Superior temporal gyrus (tissue), 1 donor: ENCODE measurements around the gene TSHB.
A peak's percentile ranks its signal among the peaks of the same experiment; 100 is the strongest.
"Not testable (repeated sequence)": the region's sequence is repeated elsewhere in the genome, so short reads cannot be mapped to it uniquely, and the experiment has no call there.

Experiments used
- DNase-seq: peaks from one replicate; pipeline ENCODE4 v3.0.0-alpha.2; 2016; ENCODE audit errors: extremely low spot score

The TSHB gene

DNA sequence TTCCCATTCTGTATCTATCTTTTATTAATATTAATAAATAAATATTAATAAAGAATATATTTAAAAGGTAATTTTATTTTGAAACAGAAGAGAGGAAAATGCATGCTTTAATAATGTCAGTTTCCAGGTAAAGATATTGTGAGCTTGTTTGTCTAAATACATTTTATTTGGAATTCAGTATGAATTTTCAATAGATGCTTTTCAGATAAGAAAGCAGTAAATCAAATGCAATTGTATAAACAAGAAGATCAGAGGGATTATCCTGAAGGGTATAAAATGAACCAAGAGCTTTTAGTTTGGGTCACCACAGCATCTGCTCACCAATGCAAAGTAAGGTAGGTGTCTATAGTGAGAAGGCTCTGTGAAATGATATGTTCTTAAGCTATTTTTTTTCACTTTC, at the start of gene TSHB:
Gene TSHB (plus strand): TSS at position 301 of the 400 bp plus-strand sequence. CDS start 3,537 bp downstream, outside the sequence.
- no peak for DNase-seq

DNA sequence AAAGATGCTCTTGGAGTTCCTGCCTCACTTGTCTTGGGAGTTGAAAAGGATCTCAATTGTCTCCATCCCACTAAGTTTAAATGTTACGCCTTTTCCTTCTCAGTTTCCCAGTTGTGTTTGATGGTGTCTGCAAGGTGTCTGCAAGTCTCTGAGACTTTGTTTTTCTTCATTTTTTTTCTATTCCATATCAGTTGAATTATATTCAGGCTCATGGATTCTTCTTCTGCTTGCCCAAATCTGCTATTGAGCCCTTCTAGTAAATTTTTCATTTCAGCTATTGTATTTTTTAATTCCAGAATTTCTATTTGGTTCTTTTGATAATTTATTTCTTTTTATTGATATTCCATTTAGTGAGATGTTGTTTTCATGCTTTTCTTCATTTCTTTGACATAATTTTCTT, 47.4 kb upstream of the TSHB start:
- DNase-seq = no peak

DNA sequence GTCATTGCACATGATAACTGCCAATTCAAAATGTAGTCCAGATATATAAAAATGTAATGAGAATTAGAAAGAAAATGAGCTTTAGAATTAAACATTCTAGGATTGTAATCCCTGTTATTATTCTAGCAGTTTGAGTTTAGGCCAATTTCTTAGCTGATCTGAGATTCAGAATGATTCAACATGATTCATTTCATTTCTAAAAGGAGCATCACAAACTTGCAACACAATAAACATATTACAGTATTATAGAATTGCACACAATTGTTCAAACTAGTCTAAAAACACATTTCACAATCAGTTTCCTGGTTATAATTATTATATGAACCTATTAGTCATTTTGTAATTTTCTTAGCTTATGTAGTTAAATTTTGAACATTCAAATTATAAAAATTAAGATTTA, 43.3 kb upstream of the TSHB start:
- no peak for DNase-seq

DNA sequence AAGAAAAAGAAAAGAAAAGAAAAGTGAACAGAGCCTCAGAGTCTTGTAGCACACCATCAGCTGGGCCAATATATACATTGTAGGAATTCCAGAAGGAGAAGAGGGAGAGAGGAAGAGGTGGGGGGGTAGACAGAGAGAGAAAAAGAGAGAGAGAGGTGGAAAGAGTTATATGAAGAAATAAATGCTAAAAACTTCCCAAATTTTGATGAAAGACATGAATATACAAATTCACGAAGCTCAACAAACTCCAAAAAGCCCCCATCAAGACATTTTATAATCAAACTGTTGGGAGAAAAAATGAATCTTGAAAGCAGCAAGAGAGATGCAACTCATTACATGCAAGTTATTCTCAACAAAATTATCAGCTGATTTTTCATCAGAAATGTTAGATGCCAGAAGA, 41.5 kb upstream of the TSHB start:
- DNase-seq = no peak

DNA sequence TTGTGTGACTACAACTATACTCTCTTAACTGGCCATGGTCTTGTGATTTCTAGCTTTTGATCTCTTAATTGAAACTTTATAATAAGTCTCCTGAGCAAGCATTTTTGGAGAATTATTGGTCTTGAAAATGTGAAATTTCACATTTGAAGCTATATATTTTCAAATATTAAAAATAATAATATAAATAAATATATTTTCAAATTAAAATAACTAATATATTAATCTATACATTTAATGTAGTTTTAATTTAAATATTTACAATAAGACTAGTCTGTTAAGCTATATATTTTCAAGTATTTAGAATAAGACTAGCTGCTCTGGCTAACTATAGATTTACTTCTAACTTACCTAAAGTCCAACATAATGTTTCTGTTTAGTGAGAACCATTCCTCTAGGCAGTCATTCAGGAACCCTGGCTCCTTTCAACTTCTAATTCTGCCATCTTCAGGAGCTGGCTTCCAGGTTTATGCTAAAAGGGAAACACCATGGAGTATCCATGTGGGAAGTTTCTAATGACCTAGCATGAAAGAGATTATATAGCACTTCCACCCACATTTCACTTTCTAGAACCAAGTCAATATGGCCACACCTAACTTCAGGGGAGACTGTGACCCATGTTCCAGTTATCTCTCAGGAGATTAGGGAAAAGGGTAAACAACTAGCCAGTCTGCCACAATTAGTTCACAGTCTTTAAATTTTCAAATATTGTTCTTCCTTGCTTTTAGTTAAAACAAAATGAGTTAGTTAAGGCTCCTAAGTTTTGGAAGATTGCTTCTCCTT, 31.9 kb upstream of the TSHB start:
- DNase-seq = no peak

DNA sequence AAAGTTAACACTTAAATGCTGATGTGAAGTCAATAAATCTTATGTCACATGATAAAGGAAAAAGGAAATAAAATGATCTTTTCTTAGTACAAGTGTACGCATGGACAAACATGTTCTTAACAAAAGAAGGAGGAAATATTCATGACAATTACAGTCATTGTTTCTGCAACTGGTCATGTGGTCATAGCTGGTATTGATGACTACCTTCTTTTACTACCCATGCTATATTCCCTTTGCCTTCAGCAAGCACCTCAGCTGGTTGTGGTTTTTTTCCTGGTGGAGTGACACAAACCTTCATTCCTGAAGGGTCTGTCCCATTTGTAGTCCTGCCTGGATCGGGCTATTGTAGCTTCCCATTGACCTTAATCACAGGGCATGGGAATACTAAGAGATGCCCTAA, 23.4 kb upstream of the TSHB start:
- DNase-seq = no peak

DNA sequence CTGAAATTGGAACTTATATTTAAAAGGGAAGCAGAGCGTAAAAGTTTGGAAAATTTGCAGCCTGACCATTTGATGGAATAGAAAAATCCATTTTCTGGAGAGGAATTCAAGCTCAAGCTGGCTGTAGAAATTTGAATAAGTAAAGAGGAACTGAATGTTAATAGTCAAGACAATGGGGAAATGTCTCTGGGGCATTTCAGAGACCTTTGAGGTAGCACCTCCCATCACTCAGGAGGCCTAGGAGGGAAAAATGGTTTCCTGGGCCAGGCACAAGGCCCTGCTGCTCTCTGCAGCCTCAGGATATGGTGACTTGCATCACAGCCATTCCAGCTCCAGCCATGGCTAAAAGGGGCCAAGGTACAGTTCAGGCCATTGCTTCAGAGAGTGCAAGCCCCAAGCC, 17.6 kb upstream of the TSHB start:
- DNase-seq = no peak

DNA sequence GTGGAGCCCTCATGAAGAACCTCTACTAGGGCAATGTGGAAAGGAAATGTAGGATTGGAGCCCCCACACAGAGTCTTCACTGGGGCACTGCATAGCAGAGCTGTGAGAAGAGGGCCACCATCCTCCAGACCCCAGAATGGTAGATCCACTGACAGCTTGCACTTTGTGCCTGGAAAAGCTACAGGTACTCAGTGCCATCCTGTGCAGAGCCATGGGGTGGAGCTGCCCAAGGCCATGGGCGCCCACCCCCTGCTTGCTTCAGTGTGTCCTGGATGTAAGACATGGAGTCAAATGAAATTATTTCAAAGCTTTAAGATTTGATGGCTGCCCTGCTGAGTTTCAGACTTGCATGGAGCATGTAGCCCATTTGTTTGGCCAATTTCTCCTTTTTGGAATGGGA, 17.2 kb upstream of the TSHB start:
- no peak for DNase-seq

DNA sequence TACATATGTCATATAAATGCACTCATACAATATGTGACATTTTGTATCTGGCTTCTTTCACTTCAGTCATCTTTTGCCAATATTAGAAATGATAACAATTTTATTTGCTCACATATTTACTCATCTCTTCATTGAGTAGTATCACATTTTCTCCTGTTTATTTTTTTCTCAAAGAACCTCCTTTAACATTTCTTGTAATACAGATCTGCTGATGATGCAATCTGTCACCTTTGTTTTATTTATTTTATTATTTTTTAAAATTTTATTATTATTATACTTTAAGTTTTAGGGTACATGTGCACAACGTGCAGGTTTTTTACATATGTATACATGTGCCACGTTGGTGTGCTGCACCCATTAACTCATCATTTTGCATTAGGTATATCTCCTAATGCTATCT, 15.8 kb upstream of the TSHB start:
- no peak for DNase-seq

DNA sequence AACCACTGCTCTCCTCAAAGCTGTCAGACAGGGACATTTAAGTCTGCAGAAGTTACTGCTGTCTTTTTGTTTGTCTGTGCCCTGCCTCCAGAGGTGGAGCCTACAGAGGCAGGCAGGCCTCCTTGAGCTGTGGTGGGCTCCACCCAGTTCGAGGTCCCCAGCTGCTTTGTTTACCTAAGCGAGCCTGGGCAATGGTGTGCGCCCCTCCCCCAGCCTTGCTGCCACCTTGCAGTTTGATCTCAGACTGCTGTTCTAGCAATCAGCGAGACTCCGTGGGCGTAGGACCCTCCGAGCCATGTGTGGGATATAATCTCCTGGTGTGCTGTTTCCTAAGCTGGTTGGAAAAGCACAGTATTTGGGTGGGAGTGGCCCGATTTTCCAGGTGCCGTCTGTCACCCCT, 10.1 kb upstream of the TSHB start:
- not testable (repeated sequence) for DNase-seq

DNA sequence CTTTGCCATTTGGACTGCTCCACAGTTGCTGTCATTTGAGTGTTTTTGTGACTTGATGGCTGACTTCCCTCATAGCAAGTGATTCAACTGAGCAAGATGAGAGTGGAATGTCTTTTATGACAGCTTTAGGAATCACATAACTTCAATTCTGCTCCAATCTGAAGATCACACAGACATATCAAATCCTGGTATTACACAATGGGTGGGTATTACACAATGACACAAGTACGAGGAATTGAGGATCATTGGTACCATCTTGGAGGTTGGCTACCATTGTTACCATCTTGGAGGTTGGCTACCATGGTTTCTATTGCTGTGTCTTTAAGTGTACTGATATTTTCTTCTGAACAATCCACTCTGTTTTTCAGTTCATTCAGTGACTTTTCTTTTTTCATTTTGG, 8.5 kb upstream of the TSHB start:
- no peak for DNase-seq

DNA sequence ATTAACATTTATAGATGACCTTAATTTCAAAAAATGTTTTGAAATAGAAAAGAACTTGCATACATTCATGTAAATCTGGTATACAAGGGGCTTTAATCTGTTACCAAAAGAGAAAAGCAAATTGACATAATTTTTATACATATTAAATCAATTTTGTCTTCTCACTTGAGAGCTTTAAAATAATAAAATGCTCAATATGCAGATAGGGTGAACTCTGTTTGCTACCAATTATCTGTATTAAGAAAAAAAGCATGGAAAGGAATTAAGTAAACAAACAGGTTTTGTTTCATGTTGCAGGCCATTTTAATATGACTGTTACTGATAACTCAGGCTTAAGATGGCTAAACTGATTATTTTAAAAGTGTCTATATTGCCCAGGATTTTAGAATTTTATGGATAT, 6.0 kb upstream of the TSHB start:
- no peak for DNase-seq

DNA sequence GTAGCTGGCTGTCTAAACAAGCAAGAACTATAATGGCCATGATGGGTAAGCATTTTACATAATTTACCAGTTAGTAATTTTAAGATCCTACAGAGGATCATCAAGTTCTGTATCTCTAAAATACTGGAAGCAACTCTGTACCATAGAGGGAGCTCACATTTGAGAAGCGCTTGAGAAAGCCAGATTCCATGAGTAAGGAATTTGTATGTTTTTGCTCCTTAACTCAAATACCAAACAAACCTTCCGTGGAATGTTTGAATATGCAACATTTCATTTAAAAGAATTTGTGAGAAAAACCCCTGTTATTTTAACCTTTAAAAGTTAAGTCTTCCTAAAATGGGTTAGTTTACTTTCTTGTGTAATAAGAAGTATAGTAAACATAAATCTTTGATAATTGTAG, 2.0 kb downstream of the TSHB start:
- no peak for DNase-seq

DNA sequence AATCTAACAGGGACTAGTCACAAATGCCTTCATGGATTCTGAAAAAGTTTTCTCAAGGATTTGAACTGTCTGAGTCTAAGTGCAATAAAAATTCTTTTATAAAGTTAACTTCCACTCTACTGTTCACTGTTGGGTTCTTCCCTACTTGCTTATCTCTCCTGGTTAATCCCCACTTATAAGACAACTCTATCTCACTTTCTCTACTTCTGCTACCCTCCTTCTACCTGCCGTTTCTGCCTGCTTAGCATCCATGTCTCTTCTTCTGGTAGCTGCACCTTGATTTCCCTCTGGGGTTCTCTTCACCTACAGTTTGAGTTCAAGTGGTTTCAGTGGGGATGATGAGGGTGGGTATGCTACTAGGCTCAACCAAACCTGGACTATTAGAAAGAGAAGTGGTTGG, 6.0 kb downstream of the TSHB start:
- no peak for DNase-seq

DNA sequence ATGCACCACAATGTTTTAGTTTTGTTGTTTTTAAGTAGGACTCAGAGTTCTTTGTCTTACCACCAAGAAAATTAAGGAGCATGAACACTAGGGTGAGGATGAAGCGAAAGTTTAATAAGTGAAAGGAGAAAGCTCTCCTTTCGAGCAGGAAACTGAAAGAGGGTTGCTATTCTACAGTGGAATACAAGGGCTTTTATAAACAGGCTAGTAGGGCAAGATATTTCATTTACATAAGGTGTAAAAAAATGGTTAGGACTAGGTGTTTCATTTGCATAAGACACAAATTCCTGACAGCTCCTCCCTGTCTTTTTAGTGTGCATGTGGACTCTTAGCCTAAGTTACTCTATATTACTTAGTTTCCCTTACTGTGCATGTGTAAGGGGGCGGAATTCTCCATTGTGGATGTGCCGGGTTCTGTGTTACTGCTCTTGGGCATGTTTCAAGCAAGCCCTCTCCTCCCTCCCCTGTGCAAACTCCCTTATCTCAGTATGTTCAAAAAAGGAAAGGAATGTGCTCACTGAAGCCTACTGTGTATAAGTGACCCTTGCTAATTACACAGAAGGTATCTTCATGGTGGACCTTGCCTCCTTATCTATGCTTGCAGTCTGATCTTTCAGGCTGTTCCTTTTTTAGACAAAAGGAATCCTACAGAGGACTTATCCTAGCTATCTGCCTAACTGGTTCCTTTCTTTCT, 7.3 kb downstream of the TSHB start:
- DNase-seq = no peak

DNA sequence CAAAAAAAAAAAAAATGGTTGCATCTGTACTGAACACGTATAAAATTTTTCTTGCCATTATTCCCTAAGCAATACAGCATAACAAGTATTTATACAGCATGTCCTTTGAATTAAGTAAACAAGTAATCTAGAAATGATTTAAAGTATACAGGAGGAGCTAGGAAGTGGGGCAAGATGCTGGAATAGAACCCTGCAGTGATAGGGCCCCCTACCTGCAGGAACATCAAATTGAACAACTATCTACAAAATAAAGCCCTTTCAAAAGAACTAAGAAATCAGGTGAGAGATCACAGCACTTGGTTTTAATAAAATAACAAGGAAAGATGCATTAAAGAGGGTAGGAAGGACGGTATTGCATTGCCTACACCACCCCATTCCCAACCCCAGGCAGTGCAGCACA, 10.9 kb downstream of the TSHB start:
- no peak for DNase-seq

DNA sequence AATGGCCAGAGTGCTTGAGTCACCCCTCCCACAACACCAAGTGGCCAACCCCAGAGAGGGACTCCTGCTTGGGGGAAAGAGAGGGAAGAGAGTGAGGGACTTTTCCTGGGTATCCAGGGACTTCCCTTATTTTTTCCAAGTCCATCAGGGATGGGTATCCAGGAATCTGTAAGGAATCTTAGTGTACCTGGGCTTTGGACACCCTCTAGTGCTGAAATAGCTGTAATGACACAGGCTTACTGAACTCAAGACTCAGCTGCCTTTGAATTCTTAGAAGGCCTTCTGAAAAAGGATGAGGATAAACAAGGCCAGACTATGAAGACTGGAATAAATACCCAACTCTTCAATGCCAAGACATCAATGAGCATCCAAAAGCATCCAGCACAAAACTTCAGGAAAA, 12.0 kb downstream of the TSHB start:
- DNase-seq = no peak

DNA sequence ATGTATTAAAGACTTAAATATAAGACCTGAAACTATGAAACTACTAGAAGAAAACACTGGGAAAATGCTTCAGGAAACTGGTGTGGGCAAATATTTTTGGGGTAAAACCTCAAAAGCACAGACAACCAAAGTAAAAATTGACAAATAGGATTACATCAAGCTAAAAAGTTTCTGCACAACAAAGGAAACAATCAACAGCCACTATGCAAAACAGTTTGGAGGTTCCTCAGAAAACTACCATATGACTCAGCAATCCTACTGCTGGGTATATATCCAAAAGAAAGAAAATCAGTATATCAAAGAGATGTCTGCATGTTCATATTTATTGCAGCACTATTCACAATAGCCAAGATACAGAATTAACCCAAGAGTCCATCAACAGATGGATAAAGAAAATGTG, 17.1 kb downstream of the TSHB start:
- no peak for DNase-seq

DNA sequence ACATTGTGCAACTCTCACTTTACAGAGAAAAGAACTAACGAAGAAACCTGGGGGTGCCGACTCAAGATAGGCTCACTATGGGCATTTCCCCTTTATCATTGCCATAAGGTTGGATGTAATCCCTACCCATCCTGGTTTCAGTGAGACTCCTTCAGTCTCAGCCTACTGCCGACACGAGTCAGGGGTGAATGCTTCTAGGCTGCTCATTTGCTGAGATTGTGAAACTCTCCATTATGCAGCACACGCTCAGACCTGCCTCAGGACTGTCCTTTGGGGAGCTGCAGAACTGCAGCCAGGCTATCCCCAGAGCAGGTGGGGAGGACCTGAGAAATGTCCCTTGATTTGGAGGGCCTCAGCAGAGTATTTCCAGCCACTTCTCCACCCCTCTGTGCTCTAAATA, 22.2 kb downstream of the TSHB start:
- DNase-seq = no peak

DNA sequence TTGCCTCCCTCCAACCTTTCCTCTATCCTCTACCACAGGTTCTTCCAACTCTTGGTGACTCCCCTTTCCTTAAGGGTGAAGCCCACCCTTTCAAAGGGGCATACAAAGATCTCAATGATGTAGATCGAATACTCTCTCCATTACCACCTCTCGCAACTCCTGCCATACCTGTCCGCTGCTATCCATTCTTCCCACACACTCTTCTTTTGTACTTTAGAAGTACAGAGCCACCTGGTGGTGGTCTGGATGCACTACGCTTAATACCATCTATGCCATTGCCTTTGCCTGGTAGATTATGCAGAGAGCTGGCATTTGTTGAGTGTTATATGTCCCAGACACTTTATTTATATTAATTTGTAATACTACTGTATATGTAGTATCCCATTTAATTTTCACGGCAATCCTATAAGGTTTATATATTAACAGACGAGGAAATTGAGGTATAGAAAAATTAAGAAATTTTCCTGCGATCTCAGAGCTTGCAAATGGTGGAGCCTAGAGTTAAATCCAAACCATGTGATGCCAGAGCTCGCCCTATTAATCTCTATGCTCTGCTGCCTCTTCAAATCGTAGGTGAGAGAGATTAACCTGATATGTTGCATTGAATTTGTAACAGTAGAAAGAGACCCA, 22.9 kb downstream of the TSHB start:
- peak; percentile 74 for DNase-seq

DNA sequence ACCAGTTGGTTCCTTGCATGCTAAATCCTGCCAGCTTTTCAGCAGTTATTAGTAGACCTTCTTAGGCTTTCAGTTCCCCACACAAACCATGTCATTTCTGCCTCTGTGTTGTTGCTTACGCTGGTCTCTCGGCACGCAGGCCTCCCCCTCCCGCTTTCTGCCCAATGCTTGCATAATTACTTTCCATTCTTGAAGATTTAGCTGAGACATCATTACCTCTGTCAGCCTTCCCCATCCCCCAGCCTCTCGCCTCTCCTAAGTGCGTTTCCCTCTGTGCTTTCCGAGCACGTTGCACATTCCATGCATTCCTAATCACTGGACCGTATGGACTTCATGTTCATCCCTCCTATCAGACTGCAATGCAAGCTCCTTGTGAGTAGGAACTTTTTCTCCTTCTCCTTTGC, 26.8 kb downstream of the TSHB start:
- no peak for DNase-seq

DNA sequence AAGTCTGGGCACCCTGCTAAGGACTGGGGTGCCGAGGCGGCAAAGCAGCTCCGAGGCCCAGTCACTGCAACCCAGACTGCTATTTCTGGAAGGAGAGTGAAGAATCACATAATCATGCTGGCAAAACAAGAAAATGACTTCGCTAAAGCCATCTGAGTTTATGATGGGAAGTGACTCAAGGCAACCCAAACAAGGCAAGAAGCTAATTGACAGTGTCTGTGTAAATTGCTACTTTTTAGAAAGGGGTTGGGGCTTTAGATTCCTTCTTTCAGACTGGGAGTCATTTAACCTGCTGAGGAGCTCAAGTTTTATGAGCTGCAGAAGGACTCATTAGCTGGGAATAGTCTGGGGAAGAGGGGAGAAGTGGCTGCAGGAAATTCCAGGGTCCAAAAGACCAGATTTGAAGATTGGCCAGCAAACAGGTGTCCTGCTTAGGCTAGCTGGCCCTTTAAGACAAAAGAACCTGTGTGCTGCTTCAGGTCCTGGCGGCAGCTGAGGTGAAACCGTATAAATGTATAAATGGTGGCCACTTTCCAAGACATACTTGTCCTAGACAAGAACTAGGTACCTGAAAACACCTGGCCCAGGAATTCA, 28.1 kb downstream of the TSHB start:
- DNase-seq = no peak

DNA sequence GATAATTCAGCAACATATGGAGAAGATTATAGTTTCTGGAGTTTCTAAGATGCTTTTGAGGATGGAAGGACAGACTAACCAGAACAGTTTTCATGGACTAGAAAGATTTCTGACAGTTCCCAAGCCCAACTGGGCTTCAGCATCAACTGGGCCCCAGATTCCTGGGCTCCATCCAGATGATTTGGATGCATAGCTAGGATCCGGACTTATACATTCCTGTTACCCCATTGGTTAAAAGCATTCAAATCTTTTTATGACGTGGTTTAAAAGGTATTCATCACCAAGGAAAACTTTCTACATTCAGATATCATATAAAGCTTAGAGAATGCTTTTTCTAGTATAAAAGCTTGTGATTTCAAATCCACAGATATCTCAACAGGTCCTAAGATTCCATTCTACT, 29.7 kb downstream of the TSHB start:
- no peak for DNase-seq
